ENCODE measurements around the gene ZNF512B.

Gene ZNF512B

GRCh38 chr20:63968136-63968927, 1.4 kb downstream of the ZNF512B start:
- TF ChIP-seq ZBTB7A (IDR thresholded peaks at IDR 0.05; ENCODE audit: low read depth): no peak
- no peak for TF ChIP-seq EP300 (IDR thresholded peaks at IDR 0.05; ENCODE audit: borderline replicate concordance)
- TF ChIP-seq FOXM1 (IDR thresholded peaks at IDR 0.05; ENCODE audit: borderline replicate concordance, low read depth): no peak
- no peak for TF ChIP-seq REST (IDR thresholded peaks at IDR 0.05; ENCODE audit: low read depth)
- TF ChIP-seq TAF1 (IDR thresholded peaks at IDR 0.05; ENCODE audit: low read depth): no peak
- TF ChIP-seq TEAD4 (IDR thresholded peaks at IDR 0.05): no peak
- no peak for TF ChIP-seq CREB1 (IDR thresholded peaks at IDR 0.05; ENCODE audit: low read depth)
- no peak for TF ChIP-seq NFIC (IDR thresholded peaks at IDR 0.05)
- TF ChIP-seq RAD21 (IDR thresholded peaks at IDR 0.05; ENCODE audit: low read depth): no peak
- no peak for TF ChIP-seq YY1 (IDR thresholded peaks at IDR 0.05; ENCODE audit: low read depth)
- no peak for TF ChIP-seq MAX (IDR thresholded peaks at IDR 0.05)
- no peak for TF ChIP-seq EGR1 (IDR thresholded peaks at IDR 0.05)
- no peak for TF ChIP-seq TCF12 (IDR thresholded peaks at IDR 0.05; ENCODE audit: low read depth)
- no peak for TF ChIP-seq USF1 (IDR thresholded peaks at IDR 0.05)
- no peak for TF ChIP-seq CEBPB (IDR thresholded peaks at IDR 0.05)

GRCh38 chr20:63967330-63968135, 2.2 kb downstream of the ZNF512B start:
- TF ChIP-seq YY1 (IDR thresholded peaks at IDR 0.05; ENCODE audit: low read depth): no peak
- no peak for TF ChIP-seq CEBPB (IDR thresholded peaks at IDR 0.05)
- no peak for TF ChIP-seq RAD21 (IDR thresholded peaks at IDR 0.05; ENCODE audit: low read depth)
- no peak for TF ChIP-seq REST (IDR thresholded peaks at IDR 0.05; ENCODE audit: low read depth)

- TF ChIP-seq TCF12 (IDR thresholded peaks at IDR 0.05; ENCODE audit: low read depth): no peak
Measured at GRCh38 chr20:63966944-63967322, 2.8 kb downstream of the ZNF512B start.

GRCh38 chr20:63966172-63966943, 3.4 kb downstream of the ZNF512B start:
- no peak for TF ChIP-seq TEAD4 (IDR thresholded peaks at IDR 0.05)
- TF ChIP-seq CREB1 (IDR thresholded peaks at IDR 0.05; ENCODE audit: low read depth): no peak
- TF ChIP-seq NFIC (IDR thresholded peaks at IDR 0.05): no peak
- no peak for TF ChIP-seq MAX (IDR thresholded peaks at IDR 0.05)
- no peak for TF ChIP-seq ZBTB7A (IDR thresholded peaks at IDR 0.05; ENCODE audit: low read depth)
- no peak for TF ChIP-seq USF1 (IDR thresholded peaks at IDR 0.05)
- no peak for TF ChIP-seq TCF12 (IDR thresholded peaks at IDR 0.05; ENCODE audit: low read depth)
- TF ChIP-seq RAD21 (IDR thresholded peaks at IDR 0.05; ENCODE audit: low read depth): no peak
- TF ChIP-seq EP300 (IDR thresholded peaks at IDR 0.05; ENCODE audit: borderline replicate concordance): no peak
- no peak for TF ChIP-seq CEBPB (IDR thresholded peaks at IDR 0.05)
- no peak for TF ChIP-seq TAF1 (IDR thresholded peaks at IDR 0.05; ENCODE audit: low read depth)
- TF ChIP-seq FOXM1 (IDR thresholded peaks at IDR 0.05; ENCODE audit: borderline replicate concordance, low read depth): no peak
- TF ChIP-seq EGR1 (IDR thresholded peaks at IDR 0.05): no peak
- no peak for TF ChIP-seq REST (IDR thresholded peaks at IDR 0.05; ENCODE audit: low read depth)
- no peak for TF ChIP-seq YY1 (IDR thresholded peaks at IDR 0.05; ENCODE audit: low read depth)
